HG03159 (cell line): Measurements from ENCODE around the gene KANTR.
"Not testable (repeated sequence)": the region's sequence is repeated elsewhere in the genome, so short reads cannot be mapped to it uniquely, and the experiment has no call there.

Experiments
- ATAC-seq: cut with Tn5 transposase; IDR thresholded peaks from one replicate; pipeline ENCODE4 v1.9.1; 2021; ENCODE audit warnings: mild to moderate bottlenecking, moderate library complexity; ENCODE audit not compliant: unreplicated experiment

The KANTR gene

GRCh38 chrX:53122013-53122412, 28.1 kb downstream of the KANTR start:
- ATAC-seq: no peak

- no peak for ATAC-seq
These were observed 31.6 kb downstream of the KANTR start for GRCh38 chrX:53125506-53125905.

DNA sequence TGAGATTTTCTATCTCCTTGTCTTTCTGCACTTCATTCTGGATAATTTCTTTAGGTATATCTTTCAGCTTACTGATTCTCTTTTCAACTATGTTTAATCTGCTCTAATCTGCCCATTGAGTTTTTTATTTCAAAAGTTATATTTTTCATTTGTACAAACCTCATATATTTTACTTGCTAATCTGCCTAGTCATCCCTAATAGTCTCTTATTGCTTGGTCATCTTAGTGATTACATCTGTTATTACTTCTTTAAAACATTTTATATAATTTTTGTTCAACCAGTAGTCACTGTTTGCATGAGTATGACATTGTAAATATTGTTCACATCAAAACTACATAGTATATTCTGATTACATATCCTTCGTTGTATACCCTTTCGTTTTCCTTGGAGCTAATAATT, 32.4 kb downstream of the KANTR start:
- ATAC-seq: no peak

GRCh38 chrX:53128097-53128749, 34.3 kb downstream of the KANTR start:
- no peak for ATAC-seq

DNA sequence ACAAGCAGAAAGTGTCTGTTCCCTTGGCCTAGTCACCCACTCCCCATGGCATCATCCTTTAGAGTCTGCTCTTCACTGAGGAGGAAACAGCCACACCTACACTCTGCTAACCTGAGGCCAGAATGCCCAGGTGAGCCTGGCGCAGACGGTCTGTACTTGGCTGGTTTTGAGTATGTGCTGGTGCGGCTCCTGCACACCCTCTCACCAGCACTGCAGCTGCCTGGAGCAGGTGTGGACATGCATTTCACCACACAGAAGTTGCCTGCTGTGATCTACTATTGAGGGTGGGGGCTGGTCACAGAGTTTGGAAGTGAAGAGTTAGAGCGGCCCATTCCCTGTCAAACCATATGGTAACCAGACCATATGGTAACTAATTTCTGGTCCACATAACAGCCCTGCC, 39.5 kb downstream of the KANTR start:
- no peak for ATAC-seq

DNA sequence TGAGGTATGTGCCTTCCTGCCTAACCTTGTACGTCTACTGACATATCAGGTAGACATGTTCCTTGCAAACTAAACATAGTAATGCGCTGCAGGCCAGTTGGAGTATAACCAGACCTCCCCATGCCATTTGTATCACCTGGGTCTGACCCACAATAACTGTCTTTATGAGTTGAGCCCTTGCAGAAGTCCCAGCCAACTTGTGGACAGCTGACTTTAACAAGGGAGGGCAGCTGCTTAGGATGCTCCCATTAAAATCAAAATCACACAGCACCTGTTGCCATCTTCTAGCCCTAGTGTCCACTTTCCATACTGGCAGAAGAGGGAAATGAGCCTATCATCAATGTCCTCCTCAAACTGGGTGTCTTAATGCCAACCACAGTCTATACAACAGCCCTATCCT, 41.6 kb downstream of the KANTR start:
- ATAC-seq: no peak

- ATAC-seq: no peak
These were observed 59.6 kb downstream of the KANTR start for GRCh38 chrX:53153581-53153980.

GRCh38 chrX:53155512-53156206, 61.7 kb downstream of the KANTR start:
- no peak for ATAC-seq

- ATAC-seq: no peak
These were observed 62.3 kb downstream of the KANTR start for GRCh38 chrX:53156207-53156596.

- no peak for ATAC-seq
These were observed 65.2 kb downstream of the KANTR start for GRCh38 chrX:53159184-53159583.

- ATAC-seq: no peak
These were observed 66.5 kb downstream of the KANTR start for GRCh38 chrX:53160297-53160983.

GRCh38 chrX:53163436-53163835, 69.5 kb downstream of the KANTR start:
- ATAC-seq: no peak

GRCh38 chrX:53164566-53164965, 70.6 kb downstream of the KANTR start:
- ATAC-seq: not testable (repeated sequence)

DNA sequence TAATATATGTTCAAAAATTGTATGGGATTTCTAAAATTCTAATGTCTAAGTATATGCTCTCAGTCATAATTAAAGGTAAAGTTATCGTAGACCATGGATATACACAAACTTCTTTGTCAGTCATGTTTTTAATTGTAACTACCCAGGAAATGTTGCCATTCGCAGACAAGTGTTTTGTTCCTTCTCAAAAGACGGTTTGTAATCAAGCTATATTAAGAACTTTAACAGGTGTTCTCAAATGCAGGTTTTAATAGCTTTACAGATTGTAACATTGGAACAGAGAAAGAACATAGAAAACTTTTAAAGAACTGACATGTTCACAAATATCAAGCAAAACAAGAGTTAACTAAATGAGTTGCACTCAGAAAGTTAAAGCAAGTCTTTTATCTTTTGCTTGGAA, 72.2 kb downstream of the KANTR start:
- no peak for ATAC-seq

GRCh38 chrX:53171356-53171755, 77.4 kb downstream of the KANTR start:
- no peak for ATAC-seq
